ENCODE results near the gene RAB3IL1. TPM values are rescaled to one million over a fixed set of nuclear protein-coding genes. Genes with fewer than 3 reads are reported as not detected.
A peak's percentile ranks its signal among the peaks of the same experiment; 100 is the strongest.

Gene RAB3IL1
- total RNA-seq, 1 donor from 2014 or later = 10.6 TPM

GRCh38 chr11:61892085-61892370, 25.3 kb downstream of the RAB3IL1 start:
- Mint-ChIP-seq H3K9me3 (no peaks in the 10 kb centered on the region), H3K36me3 (no peaks in the 10 kb centered on the region), H3K27me3 (ENCODE audit: low read depth) (peaks cover 2% of the 10 kb centered on the region), H3K27ac (no peak overlapping the region), H3K4me1 (peaks cover 2% of the 10 kb centered on the region), H3K4me3 (peak overlapping the region; percentile 59)
- TF ChIP-seq CTCF (IDR thresholded peaks at IDR 0.05; ENCODE audit: unreplicated experiment) = no peak
- no peak for DNase-seq (ENCODE audit: low spot score in 2 of 2, unreplicated experiment in 2 of 2)

- no peaks in the 10 kb centered on the region for H3K36me3 Mint-ChIP-seq
- H3K9me3 Mint-ChIP-seq = no peaks in the 10 kb centered on the region
- peaks cover 2% of the 10 kb centered on the region for H3K4me1 Mint-ChIP-seq
- peak within 1 kb of the TSS; percentile 65 for H3K4me3 Mint-ChIP-seq
- DNase-seq (ENCODE audit: low spot score in 2 of 2, unreplicated experiment in 2 of 2) = peak; percentile 53 to 74
- no peak within 1 kb of the TSS for H3K27ac Mint-ChIP-seq
- TF ChIP-seq CTCF (IDR thresholded peaks at IDR 0.05; ENCODE audit: unreplicated experiment) = no peak
- H3K27me3 Mint-ChIP-seq (ENCODE audit: low read depth) = peaks cover 2% of the 10 kb centered on the region
Observed at GRCh38 chr11:61891331-61892084, 25.9 kb downstream of the RAB3IL1 start, which contains the start of gene FADS3. Gene FADS3 (minus strand): TSS chr11:61891545. CDS start chr11:61891381, 164 bp downstream.

- H3K4me3 Mint-ChIP-seq = peak overlapping the region; percentile 65
- H3K27me3 Mint-ChIP-seq (ENCODE audit: low read depth) = peaks cover 2% of the 10 kb centered on the region
- H3K27ac Mint-ChIP-seq = no peak overlapping the region
- no peaks in the 10 kb centered on the region for H3K36me3 Mint-ChIP-seq
- H3K4me1 Mint-ChIP-seq = peaks cover 2% of the 10 kb centered on the region
- no peak for TF ChIP-seq CTCF (IDR thresholded peaks at IDR 0.05; ENCODE audit: unreplicated experiment)
- no peaks in the 10 kb centered on the region for H3K9me3 Mint-ChIP-seq
- DNase-seq (ENCODE audit: low spot score in 2 of 2, unreplicated experiment in 2 of 2) = no peak
Observed at GRCh38 chr11:61890529-61891330, 26.6 kb downstream of the RAB3IL1 start.

DNA sequence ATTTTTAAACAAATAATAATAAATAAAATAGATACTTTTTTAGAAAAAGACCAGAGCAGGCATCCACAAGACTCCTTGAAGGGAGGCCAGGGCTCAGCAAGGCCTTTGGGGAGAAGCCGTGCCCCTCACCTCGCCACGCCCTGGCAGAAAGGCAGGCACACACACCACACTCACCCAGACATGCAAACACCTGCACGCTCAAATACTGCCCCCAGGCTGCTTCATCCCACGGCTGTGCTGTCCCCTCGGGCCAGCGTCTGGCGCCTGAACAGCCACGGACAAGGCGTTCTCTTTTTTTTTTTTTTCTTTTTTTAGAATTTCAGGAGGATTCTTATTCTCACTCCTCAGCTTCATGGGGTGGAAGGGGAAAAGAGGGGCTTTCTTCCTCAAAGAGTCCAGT, 27.5 kb downstream of the RAB3IL1 start:
- H3K27ac Mint-ChIP-seq = no peak overlapping the region
- peaks cover 2% of the 10 kb centered on the region for H3K27me3 Mint-ChIP-seq (ENCODE audit: low read depth)
- H3K9me3 Mint-ChIP-seq = no peaks in the 10 kb centered on the region
- H3K36me3 Mint-ChIP-seq = no peaks in the 10 kb centered on the region
- H3K4me1 Mint-ChIP-seq = peaks cover 2% of the 10 kb centered on the region
- no peak for TF ChIP-seq CTCF (IDR thresholded peaks at IDR 0.05; ENCODE audit: unreplicated experiment)
- peak overlapping the region; percentile 65 for H3K4me3 Mint-ChIP-seq
- DNase-seq (ENCODE audit: low spot score in 2 of 2, unreplicated experiment in 2 of 2) = no peak

GRCh38 chr11:61888590-61888989, 28.8 kb downstream of the RAB3IL1 start:
- no peak for DNase-seq (ENCODE audit: low spot score in 2 of 2, unreplicated experiment in 2 of 2)
- Mint-ChIP-seq H3K27me3 (ENCODE audit: low read depth) (peaks cover 2% of the 10 kb centered on the region), H3K4me3 (no peak overlapping the region), H3K36me3 (no peaks in the 10 kb centered on the region), H3K27ac (no peak overlapping the region), H3K4me1 (peaks cover 2% of the 10 kb centered on the region), H3K9me3 (no peaks in the 10 kb centered on the region)
- no peak for TF ChIP-seq CTCF (IDR thresholded peaks at IDR 0.05; ENCODE audit: unreplicated experiment)

All from mesothelial cell of epicardium (in vitro differentiated cells).